HG03039 (cell line): Measurements from ENCODE around the gene TPCN1.

Experiments used
- ATAC-seq: cut with Tn5 transposase; IDR thresholded peaks from one replicate; pipeline ENCODE4 v1.9.1; 2021; ENCODE audit warnings: mild to moderate bottlenecking, moderate library complexity; ENCODE audit not compliant: unreplicated experiment

The TPCN1 gene

DNA sequence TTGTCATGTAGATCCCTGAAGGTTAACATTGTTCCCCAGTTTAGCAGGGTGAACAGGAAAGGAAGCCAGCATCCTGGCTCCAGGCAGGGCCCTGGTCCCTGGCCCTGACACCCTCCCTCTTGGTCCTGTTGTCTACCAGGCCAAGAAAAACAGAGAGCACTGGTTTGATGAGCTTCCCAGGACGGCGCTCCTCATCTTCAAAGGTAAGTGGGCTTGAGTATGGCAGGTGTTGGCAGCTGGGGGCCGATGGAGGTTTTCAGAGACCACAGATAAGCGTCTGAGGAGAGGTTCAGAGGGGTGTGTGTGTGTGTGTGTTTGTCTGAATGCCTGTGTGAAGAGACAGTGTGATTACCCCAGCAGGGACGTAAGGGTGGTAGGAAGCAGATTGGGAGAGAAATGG lies 57.4 kb downstream of the TPCN1 start:
- no peak for ATAC-seq

GRCh38 chr12:113284751-113285150 lies 63.5 kb downstream of the TPCN1 start:
- ATAC-seq: no peak

GRCh38 chr12:113285679-113286610 lies 64.7 kb downstream of the TPCN1 start:
- ATAC-seq: no peak

DNA sequence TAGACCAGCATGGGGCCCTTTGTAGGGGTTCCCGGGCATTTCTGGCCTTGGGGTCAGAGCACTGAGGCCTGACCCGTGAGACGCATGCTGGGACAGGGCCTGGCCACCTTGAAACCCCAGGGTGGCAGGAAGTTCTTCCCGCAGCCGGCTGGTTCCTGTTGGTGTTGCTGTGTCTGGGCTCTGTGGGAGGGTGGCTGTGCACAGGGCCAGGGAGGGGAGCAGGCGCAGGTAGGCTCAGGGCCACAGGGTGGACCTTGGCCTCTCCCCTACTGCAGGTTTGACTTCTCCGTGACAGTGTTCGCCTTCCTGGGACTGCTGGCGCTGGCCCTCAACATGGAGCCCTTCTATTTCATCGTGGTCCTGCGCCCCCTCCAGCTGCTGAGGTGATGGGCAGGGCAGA lies 65.4 kb downstream of the TPCN1 start:
- no peak for ATAC-seq

DNA sequence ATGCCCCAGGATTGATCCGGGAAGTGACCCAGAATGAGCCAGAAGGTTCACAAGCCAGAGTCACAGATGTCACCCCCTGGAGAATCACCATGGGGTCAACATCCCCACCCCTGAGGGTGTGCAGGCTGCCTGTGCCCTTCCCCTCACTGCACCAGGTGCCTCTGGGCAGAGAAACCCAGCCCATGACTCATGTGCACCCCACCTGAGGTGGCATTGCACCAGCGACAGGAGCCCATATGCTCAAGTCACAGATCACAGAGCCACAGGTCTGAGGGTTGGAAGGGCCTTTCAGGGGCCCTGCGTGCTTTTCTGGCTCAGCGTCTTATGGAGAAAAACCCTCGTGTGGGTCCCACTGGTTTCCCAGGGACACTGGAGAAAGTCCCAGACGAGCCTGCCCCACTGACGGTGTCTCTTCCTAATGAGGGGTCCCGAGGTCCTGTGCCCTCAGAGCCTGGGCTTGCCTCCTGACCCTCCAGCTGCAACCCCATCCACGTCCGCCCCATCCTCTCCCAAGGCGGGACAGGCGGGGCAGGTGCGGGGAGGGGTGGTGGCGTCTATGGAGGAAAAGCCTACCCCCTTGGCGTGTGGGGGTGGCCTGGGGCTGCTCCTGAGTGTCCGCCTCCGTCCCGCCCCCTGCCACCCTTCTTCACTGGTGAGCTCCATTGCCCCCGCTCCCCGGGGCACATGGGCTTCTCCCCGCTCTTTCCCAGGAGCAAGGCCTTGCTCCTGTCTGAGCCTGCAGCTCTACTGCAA lies 66.1 kb downstream of the TPCN1 start:
- no peak for ATAC-seq

DNA sequence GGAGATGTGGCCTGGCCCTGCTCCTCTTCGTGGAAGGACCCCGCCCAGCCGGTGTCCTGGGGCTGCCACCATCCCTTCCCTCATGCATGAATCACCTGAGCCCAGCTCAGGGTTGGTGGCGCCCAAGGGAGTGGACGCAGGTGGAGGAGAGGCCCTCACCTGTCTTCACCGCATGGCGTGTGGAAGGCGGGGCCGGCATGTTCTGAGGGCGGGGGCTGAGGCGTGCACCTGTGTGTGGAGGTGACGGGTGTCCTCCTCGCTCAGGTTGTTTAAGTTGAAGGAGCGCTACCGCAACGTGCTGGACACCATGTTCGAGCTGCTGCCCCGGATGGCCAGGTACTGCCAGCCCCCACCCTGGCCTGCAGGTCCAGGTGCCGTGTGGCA lies 66.6 kb downstream of the TPCN1 start:
- ATAC-seq: no peak

- ATAC-seq: no peak
Observed at GRCh38 chr12:113289361-113289760, 68.1 kb downstream of the TPCN1 start.

GRCh38 chr12:113290506-113290905 lies 69.2 kb downstream of the TPCN1 start:
- no peak for ATAC-seq

- ATAC-seq: no peak
Observed at GRCh38 chr12:113291586-113291985, 70.3 kb downstream of the TPCN1 start.

GRCh38 chr12:113292091-113292490 lies 70.8 kb downstream of the TPCN1 start:
- ATAC-seq: no peak

- no peak for ATAC-seq
Observed at GRCh38 chr12:113292547-113292946, 71.3 kb downstream of the TPCN1 start.

DNA sequence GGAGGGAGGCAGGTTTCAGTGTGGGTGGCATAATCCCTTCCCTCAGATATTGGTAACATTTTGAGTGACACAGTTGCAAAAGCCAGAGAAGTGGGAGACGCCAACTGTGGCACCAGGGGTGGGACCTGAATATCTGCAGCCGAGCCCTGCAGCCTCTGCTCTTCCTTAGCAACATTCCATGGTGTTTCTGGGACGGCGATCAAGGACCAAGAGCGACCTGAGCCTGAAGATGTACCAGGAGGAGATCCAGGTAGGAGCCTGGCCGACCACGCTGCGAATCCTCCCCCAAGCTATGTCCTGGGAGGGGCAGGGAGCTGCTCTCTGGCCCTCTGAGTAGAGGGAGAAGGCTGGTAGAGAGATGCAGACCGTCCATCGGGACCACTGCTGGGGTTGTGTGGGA lies 71.8 kb downstream of the TPCN1 start:
- no peak for ATAC-seq

- no peak for ATAC-seq
Observed at GRCh38 chr12:113295886-113296556, 74.8 kb downstream of the TPCN1 start.

- no peak for ATAC-seq
Observed at GRCh38 chr12:113296557-113297213, 75.4 kb downstream of the TPCN1 start.

DNA sequence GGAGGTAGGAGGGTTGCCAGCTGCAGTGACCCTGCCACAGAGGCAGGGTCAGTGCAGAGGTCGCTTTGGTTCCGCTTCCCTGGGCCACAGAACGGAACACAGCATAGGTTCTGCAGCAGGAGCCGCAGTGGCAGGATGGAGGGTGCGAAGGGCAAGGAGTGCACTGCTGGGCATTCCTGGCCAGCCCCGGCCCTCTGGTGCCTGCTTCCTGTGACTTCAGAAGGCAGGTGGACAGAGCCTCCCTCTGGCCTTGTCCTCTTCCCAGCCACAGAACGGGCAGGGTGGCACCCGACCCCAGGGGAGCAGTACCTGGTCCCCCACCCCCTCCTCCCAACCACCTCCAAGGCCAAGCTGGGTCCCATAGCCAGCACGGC lies 75.9 kb downstream of the TPCN1 start:
- ATAC-seq: no peak

DNA sequence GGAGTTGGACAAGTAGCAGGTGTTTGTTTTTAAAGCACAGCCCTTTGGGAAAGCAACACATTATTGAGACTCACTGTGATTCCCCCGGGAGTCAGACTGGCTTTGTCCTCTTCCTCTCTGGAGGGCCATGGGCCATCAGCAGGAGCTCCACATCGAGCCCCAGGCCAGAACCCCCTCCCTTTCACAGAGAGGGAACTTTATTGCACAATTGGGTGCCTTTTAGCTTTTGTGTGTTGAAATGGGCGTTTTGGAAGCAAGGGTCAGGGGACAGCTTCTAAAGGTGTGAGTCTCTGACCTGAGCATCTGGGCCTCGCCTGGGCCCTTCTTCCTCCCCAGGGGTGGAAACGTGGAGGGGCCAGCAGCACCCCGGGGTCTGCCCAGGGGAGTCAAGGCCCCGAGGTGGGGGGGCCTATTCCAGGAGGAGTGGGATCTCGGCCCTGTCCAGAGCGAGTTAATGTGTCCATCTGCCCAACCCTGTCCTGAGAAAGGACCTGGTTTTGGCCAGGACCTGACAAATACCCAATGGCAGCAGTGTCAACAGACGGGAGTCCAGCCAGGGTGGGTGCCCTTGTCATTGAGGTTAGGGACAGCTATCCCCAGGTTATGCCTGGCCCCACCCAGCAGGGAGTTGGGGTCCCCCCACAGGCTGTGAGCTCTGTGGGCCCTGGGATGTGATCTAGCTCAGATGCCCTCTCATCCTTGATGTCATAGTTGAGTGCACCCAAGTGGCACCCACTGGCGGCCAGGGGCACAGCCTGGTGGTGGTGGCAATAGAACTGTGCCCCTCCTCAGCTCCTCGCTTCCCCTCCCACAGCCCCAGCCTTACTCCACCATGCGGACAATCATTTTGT lies 76.6 kb downstream of the TPCN1 start:
- no peak for ATAC-seq

DNA sequence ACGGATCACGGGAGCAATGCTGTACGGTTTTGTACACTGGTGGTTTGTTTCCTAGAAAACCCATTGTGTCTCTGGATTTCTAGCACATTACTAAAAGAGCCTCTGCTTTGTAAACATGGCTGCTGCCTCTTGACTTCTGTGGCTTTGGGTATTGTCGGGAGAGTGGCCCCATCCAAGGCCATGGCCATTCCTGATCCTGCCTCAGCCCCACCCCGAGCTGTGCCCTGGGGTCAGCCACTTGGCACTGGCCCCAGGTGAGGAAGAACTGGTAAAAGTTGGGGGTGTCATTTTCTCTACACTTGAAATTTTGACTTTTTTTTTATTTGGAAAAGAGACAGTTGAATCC lies 77.2 kb downstream of the TPCN1 start:
- ATAC-seq: no peak

DNA sequence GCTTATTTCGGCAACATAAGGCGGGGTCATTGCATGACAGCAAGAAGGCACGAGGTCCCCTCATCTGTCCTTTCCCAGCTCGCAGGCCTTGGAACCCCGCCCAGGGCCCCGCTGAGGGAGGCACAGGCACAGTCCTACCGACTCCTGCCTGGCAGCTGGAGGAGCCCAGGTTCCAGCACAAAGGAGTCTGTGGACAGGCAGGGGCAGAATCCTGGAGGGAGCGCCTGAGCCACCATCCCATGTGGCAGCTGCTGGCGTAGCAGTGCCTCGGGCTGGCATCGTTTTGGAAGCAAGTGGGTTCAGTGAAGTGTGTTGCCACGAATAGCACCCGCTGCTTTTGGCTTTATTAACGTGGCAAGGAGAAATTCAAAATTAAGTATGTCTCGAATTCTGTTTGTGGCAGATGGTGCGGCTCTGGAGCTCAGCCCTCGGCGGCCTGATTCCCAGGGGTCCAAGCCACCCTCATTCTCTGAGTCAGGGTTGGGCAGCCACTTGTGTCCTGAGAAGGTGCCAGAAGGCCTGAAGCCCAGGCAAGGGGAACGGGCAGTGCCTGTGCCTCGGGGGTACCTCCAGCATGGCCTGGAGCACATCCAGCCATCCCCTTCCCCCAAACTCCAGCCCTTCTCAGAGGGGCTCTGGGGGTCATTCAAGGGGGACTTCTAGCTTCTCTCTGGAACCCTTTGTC lies 77.7 kb downstream of the TPCN1 start:
- ATAC-seq: no peak

DNA sequence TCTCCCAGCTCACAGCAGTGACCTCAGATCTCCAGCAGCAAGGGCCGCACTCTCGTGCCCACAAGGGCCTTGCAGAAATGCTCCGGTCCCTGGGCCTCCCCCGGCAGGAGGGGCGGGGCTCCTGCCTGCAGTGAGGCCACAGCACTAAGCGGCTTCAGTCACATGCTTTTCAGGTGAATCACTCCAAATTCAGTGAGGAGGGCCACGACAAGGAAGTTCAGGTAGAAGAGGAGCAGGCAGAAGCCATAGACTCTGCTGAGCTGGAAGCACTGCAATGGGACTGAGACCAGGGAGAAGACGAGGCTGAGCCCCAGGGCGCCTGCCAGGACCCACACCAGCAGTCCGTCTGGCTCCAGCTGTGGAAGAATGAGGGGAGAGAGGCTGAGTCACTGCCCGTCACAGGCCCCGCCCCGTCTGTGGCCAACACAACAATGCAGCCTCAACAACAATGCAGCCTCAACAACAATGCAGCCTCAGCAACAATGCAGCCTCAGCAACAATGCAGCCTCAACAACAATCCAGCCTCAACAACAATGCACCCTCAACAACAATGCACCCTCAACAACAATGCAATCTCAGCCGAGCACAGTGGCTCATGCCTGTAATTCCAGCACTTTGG lies 78.5 kb downstream of the TPCN1 start:
- ATAC-seq: no peak
